BJ (cell line): ENCODE data around the gene ADRM1. TPM values are rescaled to one million over a fixed set of nuclear protein-coding genes. Genes with fewer than 3 reads are reported as not detected.

ENCODE experiments used
- CTCF ChIA-PET: fragments of 350-600 bp; formaldehyde crosslinking; extraction: SDS; loops from one replicate; lab custom pipeline; 2021; ENCODE audit warnings: antibody characterized with exemption, inconsistent platforms; lab: Yijun Ruan, JAX
- POLR2A ChIA-PET: fragments of 300-600 bp; sonication (Branson Sonifier 250); formaldehyde crosslinking; extraction: SDS; loops from one replicate; lab custom pipeline; 2021; ENCODE audit warnings: antibody characterized with exemption; lab: Charles Lee
- DNase-seq: peaks from one replicate; pipeline ENCODE4 v3.0.0-alpha.2; 2011; ENCODE audit warnings: low read depth
- H3K27me3 ChIP-seq: 2 replicates; pipeline ENCODE4 v1.6.0; 2011; ENCODE audit warnings: low read length; ENCODE audit not compliant: control insufficient read depth, insufficient read depth
- H3K36me3 ChIP-seq: 2 replicates; pipeline ENCODE4 v1.5.1; 2011; ENCODE audit warnings: low read length; ENCODE audit not compliant: control insufficient read depth, insufficient read depth
- H3K4me3 ChIP-seq: 2 replicates; pipeline ENCODE4 v1.5.1; 2011; ENCODE audit warnings: low read depth, mild to moderate bottlenecking, control low read depth, low read length
- polyA plus RNA-seq: library from polyadenylated mRNA; depleted of rRNA; stranded (reverse); fragments of >200 nt; gene quantifications from 2 replicates; pipeline ENCODE4 v1.2.3, GENCODE V29; 2011
- TF ChIP-seq, protein P1 (sequence below): IDR thresholded peaks from 2 replicates; pipeline ENCODE4 v1.5.1; 2011; ENCODE audit warnings: low read depth, mild to moderate bottlenecking, control low read depth, inconsistent platforms, low read length, moderate library complexity; ENCODE audit not compliant: insufficient read depth

Gene ADRM1
- polyA plus RNA-seq, 1 experiment: 115 TPM

DNA sequence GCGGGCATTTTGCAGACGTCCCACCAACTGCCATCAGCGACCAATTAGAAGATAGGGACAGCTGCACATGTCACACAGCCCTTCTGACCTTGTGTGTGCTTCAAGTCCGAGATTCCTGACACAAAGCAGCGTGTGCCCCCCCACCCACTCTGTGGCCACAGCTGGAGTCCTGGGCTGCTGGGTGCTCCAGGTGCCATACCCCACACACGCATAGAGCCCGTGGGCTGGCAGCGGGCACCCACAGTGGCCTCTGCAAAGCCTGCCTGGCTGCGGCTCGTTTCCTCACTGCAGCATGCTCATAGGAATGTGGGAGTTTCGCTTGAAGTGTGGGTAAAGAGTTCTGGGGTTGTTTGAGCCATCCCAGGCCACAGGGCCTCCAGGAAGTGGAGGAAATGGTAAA, 2.5 kb upstream of the ADRM1 start:
- Histone ChIP-seq H3K27me3 (no peaks in the 10 kb centered on the region), H3K36me3 (peaks cover 14% of the 10 kb centered on the region), H3K4me3 (no peak overlapping the region)
- no peak for DNase-seq
- ChIA-PET CTCF (interaction anchor here (1.2 to 6.9 kb wide), 5 partner anchors 9 to 87 kb away, joined by 3 to 55 read pairs (median 24); partner anchors contain the start of genes LAMA5 and RPS21), POLR2A (no interaction called here)
- TF ChIP-seq, protein P1, sequence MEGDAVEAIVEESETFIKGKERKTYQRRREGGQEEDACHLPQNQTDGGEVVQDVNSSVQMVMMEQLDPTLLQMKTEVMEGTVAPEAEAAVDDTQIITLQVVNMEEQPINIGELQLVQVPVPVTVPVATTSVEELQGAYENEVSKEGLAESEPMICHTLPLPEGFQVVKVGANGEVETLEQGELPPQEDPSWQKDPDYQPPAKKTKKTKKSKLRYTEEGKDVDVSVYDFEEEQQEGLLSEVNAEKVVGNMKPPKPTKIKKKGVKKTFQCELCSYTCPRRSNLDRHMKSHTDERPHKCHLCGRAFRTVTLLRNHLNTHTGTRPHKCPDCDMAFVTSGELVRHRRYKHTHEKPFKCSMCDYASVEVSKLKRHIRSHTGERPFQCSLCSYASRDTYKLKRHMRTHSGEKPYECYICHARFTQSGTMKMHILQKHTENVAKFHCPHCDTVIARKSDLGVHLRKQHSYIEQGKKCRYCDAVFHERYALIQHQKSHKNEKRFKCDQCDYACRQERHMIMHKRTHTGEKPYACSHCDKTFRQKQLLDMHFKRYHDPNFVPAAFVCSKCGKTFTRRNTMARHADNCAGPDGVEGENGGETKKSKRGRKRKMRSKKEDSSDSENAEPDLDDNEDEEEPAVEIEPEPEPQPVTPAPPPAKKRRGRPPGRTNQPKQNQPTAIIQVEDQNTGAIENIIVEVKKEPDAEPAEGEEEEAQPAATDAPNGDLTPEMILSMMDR: no peak

DNA sequence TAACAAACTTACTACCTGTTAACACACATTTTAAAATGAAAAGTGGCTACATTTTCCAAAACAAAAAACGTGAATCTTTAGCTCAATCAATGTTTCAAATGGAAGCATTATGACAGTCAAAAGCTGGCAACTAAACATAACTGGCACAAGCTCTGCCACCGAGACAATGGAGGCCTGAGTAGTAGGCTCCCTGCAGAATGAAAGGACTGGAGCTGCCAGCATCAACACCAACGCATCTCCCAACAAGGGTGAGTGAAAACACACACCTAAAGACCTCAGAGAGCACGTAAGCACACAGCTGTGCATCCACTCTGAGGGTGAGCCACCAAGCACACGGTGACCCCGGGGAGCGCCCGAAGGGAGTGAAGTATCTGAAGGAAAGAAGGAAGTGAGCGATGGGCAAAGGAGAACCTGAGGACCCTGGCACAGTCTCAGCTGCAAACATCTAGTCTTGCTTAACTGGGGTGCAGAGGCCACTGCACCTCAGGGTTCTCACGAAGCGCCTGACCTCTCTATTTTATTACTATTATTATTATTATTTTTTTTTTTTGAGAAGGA, 1.6 kb upstream of the ADRM1 start:
- POLR2A ChIA-PET: no interaction called here
- TF ChIP-seq, protein P1: no peak
- DNase-seq: no peak
- CTCF ChIA-PET: interaction anchor here (0.7 to 6.9 kb wide), 6 partner anchors 10 to 104 kb away, joined by 3 to 55 read pairs (median 22); partner anchors contain the start of genes LAMA5 and RPS21
- peaks cover 10% of the 10 kb centered on the region for H3K36me3 ChIP-seq
- H3K27me3 ChIP-seq: no peaks in the 10 kb centered on the region
- no peak overlapping the region for H3K4me3 ChIP-seq

DNA sequence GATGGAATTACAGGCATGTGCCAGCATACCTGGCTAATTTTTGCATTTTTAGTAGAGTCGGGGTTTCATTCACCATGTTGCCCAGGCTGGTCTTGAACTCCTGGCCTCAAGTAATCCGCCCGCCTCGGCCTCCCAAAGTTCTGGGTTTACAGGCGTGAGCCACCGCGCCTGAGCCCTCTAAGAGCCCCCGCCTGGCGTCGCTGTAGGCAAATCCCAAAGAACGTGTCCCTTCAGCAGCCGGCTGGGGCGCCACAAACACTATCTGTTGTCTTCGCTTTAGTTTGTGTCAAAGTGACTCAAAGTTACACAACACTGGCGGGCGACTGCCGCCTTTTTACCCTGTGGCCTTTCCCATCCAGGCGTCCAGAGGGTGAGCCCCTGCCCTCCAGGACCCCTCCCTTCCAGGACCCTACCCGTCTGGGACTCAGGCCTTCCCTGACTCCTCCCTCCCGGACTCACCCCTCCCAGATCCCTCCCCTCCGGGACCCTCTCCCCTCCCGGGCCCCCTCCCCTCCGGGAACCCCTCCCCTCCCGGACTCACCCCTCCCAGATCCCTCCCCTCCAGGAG, 940 bp upstream of the ADRM1 start:
- peak; percentile 52 for DNase-seq
- H3K27me3 ChIP-seq: no peaks in the 10 kb centered on the region
- TF ChIP-seq, protein P1: peak; percentile 95
- POLR2A ChIA-PET: no interaction called here
- CTCF ChIA-PET: interaction anchor here (0.6 to 6.9 kb wide), 13 partner anchors 9 to 103 kb away, joined by 3 to 55 read pairs (median 4); partner anchors contain the start of genes LAMA5 and RPS21
- H3K36me3 ChIP-seq: peaks cover 12% of the 10 kb centered on the region
- H3K4me3 ChIP-seq: peak overlapping the region; percentile 84

DNA sequence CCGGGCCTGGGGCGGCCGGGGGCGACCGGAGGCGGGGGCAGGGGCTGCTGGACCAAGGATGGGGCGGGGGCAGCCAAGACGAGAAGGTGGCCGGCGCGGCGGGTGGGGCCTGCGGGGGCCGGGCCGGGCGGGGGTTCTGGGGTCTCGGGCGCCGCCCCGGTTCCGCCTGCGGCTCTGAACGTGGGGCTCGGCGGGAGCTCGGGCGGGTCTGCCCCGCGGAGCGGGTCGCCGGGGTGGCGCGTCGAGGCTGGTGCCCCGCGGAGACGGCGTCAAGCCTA, 204 bp downstream of the ADRM1 start:
- no peaks in the 10 kb centered on the region for H3K27me3 ChIP-seq
- no peak for DNase-seq
- H3K4me3 ChIP-seq: peak overlapping the region; percentile 92
- peaks cover 23% of the 10 kb centered on the region for H3K36me3 ChIP-seq
- POLR2A ChIA-PET: no interaction called here
- TF ChIP-seq, protein P1: no peak
- CTCF ChIA-PET: interaction anchor here (1.1 to 6.9 kb wide), 2 partner anchors 12 to 65 kb away, joined by 3 to 55 read pairs; partner anchors contain the start of gene LAMA5

DNA sequence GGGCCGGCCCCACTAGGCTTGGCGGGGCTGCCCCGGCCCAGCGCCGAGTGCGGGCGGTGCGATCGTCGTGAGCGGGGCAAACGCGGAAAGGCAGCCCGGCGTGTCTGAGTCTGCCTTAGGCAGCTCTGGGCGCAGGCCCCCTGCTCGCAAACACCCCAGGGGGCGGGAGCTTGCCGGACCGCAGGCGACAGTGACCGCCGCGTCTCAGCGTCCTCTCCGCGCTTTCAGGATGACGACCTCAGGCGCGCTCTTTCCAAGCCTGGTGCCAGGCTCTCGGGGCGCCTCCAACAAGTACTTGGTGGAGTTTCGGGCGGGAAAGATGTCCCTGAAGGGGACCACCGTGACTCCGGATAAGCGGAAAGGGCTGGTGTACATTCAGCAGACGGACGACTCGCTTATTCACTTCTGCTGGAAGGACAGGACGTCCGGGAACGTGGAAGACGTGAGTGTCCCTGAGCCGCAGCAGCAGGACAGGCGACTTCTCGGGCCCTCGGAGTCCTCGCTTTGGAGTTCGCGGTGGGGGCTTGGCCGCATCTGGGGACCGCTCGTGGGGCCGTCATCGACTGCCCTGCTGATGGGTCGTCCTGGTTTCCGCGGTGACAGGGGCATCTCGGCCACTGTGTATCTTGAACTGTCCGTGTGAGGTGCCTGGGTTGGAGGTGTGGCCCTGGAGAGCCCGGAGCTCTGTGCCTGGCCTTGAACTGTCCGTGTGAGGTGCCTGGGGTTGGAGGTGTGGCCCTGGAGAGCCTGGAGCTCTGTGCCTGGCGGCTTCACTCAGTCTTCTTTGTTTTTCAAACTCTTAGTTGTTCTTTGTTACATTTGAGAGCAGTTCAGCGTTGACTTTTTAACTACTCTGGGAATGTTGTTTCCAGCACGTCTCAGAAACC, 786 bp downstream of the ADRM1 start:
- Histone ChIP-seq H3K4me3 (peak overlapping the region; percentile 92), H3K27me3 (no peaks in the 10 kb centered on the region), H3K36me3 (peaks cover 29% of the 10 kb centered on the region)
- POLR2A ChIA-PET: no interaction called here
- CTCF ChIA-PET: interaction anchor here (0.7 to 6.9 kb wide), 5 partner anchors 14 to 83 kb away, joined by 3 to 55 read pairs (median 4); partner anchors contain the start of genes LAMA5 and RPS21
- DNase-seq: no peak
- TF ChIP-seq, protein P1: no peak
